Stimulated activated CD4-positive, alpha-beta T cell treated with anti-CD3 and anti-CD28 coated beads, TNF-alpha, amount 100 ng/mL, for 1 hour (primary cell): ENCODE data around the gene HRAS.

Experiments used
- DNase-seq, 3 donors: peaks; one replicate each; pipeline ENCODE4 v3.0.0-alpha.2; 2020; ENCODE audit warnings: low read depth in 3 of 3, low spot score in 1 of 3

HRAS gene

GRCh38 chr11:497565-498296 lies 37.6 kb downstream of the HRAS start:
- DNase-seq: no peak

- DNase-seq: no peak
These were observed 38.4 kb downstream of the HRAS start for GRCh38 chr11:496834-497564.

- DNase-seq: no peak
These were observed 39.8 kb downstream of the HRAS start for GRCh38 chr11:495537-495931.

- DNase-seq: no peak
These were observed 40.4 kb downstream of the HRAS start for GRCh38 chr11:494761-495536.

GRCh38 chr11:492427-493226 lies 42.7 kb downstream of the HRAS start:
- DNase-seq: no peak

- no peak for DNase-seq
These were observed 44.0 kb downstream of the HRAS start for GRCh38 chr11:491358-491757.

- DNase-seq: no peak
These were observed 44.5 kb downstream of the HRAS start for GRCh38 chr11:490930-491260.

- no peak for DNase-seq
These were observed 45.0 kb downstream of the HRAS start for GRCh38 chr11:490186-490929.

- no peak for DNase-seq
These were observed 45.7 kb downstream of the HRAS start for GRCh38 chr11:489610-490185.

- DNase-seq: no peak
These were observed 46.4 kb downstream of the HRAS start for GRCh38 chr11:488992-489391.

GRCh38 chr11:488579-488978 lies 46.8 kb downstream of the HRAS start:
- no peak for DNase-seq

GRCh38 chr11:488062-488461 lies 47.3 kb downstream of the HRAS start:
- no peak for DNase-seq

GRCh38 chr11:487571-488021 lies 47.8 kb downstream of the HRAS start:
- no peak for DNase-seq

GRCh38 chr11:486189-486588 lies 49.2 kb downstream of the HRAS start:
- no peak for DNase-seq

GRCh38 chr11:484616-485015 lies 50.8 kb downstream of the HRAS start:
- DNase-seq: no peak
